ENCODE measurements around the gene SRC. TPM values are rescaled to one million over a fixed set of nuclear protein-coding genes. Genes with fewer than 3 reads are reported as not detected.

Gene SRC
- polyA plus RNA-seq, 3 donors from 2014 or later, result 0.82 to 4.1 TPM; not detected in 1

DNA sequence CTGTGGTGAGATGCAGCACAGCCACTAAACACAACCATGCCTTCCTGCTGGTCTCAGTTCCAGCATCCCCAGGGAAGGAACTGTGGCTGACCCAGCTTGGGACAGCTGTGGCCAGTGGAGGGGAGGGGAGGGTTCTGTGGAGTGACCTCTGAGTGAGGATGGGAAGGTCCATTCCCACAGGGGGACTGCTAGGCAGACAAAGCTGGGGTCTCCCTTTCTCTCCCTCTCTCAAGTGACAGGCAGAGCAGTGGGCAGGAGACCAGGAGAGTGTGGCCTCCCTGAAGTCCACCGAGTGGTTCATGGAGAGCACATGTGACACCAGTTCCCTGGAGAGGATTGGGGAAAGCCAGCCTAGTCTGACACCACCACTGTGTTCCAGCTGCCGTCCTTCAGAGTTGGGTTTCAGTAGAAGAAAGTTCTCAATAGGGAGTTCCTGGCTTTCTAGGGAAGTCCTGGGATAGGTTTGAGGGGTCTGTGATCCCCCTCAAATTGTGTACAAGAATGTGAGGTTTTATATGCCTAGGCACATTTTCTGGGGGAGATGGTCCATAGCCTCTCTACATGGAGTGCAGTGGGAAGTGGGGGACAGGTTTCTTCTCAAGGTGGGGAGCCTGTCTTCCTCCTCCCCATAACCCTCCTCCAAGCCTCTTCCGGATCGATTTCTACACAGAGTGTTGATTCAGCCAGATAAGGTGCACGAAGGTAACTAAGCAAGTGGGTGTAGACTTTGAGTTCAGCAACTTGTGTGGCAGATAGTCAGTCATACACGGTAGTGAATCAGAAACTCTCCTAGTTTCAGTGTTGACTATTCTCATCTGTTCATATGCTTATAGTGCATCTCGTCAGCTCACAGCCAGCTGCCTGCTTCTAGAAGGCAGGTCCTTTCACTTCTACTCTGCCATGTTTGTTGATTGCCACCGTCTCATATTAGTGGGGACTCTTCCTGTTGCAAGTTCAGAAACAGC is 37.6 kb upstream of the SRC start:
- Mint-ChIP-seq H3K4me3 (no peak overlapping the region), H3K9me3 (no peaks in the 10 kb centered on the region), H3K4me1 (peaks cover 3 to 6% of the 10 kb centered on the region in 2 donors), H3K27me3 (ENCODE audit: low read depth in 3 of 3) (peaks cover 0 to 3% (median 2%) of the 10 kb centered on the region in 3 donors), H3K27ac (peak overlapping the region in 1 of 6 donors; percentile 26), H3K36me3 (peaks cover 7 to 28% (median 15%) of the 10 kb centered on the region in 3 donors)
- no peak for DNase-seq

DNA sequence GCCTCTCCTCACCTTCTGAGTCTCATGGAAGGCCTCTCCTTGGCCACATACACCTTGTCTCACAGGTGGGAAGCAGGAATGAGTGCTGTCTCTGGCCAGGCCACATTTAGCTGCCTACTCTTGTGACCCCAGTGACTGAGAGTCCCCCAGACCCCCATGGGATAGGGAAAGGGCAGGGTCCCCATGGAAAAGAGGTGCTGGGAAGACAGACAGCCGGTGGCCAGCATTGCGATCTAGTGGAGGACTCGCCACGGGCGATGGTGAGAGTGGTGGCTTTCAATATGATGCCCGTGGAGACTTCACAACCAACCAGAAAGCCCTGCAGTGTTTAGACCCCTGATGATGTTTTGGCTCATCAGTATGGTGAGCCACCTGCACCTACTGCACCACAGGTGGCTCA is 36.6 kb upstream of the SRC start:
- H3K27me3 Mint-ChIP-seq (ENCODE audit: low read depth in 3 of 3), result peaks cover 0 to 2% (median 2%) of the 10 kb centered on the region in 3 donors
- no peak for DNase-seq
- no peak overlapping the region for H3K4me3 Mint-ChIP-seq
- peaks cover 4 to 28% (median 13%) of the 10 kb centered on the region in 3 donors for H3K36me3 Mint-ChIP-seq
- H3K4me1 Mint-ChIP-seq, result peaks cover 8% of the 10 kb centered on the region in 2 donors
- no peaks in the 10 kb centered on the region for H3K9me3 Mint-ChIP-seq
- H3K27ac Mint-ChIP-seq, result peak overlapping the region in 2 of 6 donors; percentile 26 to 51

DNA sequence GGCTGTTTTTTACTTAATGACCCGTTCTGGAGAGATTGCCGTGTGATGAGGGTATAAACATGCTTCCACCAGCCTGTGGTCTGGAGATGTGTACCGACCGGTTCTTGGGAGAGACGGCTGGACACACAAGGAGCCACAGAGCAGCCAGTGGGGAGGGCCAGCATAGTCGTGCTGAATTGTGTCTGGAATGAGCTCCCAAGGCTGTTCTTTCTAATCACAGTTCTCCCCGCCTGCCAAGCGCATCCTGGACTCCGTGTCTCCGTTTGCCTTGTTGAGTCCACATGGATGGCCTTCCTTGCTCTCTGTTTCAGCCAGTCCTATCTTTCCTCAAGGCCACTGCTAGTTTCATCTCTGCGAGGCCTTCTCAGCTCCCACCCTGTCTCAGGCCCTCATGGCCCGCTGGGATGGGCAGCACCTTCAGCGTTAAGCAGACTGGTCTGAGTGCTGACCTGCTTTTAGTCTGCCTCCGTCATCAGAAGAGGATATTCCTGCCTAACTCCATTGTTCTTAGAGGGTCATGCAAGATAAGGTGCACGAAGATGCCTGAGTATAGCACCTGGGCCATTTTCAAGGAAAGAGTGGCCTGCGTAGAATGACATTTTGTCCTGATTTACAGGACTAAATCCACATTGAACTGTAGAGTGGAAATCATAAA is 35.9 kb upstream of the SRC start:
- H3K27ac Mint-ChIP-seq, result peak overlapping the region in 2 of 6 donors; percentile 33 to 62
- H3K4me1 Mint-ChIP-seq, result peaks cover 15 to 16% of the 10 kb centered on the region in 2 donors
- no peak overlapping the region for H3K4me3 Mint-ChIP-seq
- H3K36me3 Mint-ChIP-seq, result peaks cover 4 to 22% (median 8%) of the 10 kb centered on the region in 3 donors
- peaks cover 0 to 2% (median 2%) of the 10 kb centered on the region in 3 donors for H3K27me3 Mint-ChIP-seq (ENCODE audit: low read depth in 3 of 3)
- H3K9me3 Mint-ChIP-seq, result no peaks in the 10 kb centered on the region
- DNase-seq, result no peak

DNA sequence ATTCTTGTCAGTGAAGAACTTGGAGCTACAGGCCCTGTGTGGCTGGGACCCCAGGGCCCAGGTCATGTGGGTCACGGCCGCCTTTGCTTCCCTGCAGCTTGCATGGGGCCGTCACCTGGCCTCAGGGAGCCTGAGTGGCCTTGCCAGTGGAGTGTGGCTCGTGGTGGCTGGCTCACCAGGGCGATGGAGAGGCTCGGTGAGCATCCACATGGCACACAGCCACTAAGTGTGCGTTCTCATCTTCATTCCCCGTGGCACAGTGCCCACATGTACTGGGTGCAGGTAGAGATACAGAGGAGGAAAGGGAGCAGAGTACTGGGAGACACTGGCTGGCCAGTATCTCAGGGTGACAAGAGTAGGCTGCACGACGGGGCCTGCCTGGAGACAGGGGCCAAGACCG is 35.0 kb upstream of the SRC start:
- H3K27ac Mint-ChIP-seq, result no peak overlapping the region
- H3K36me3 Mint-ChIP-seq, result peaks cover 4 to 22% (median 8%) of the 10 kb centered on the region in 3 donors
- H3K9me3 Mint-ChIP-seq, result no peaks in the 10 kb centered on the region
- no peak overlapping the region for H3K4me3 Mint-ChIP-seq
- peaks cover 0 to 2% (median 2%) of the 10 kb centered on the region in 3 donors for H3K27me3 Mint-ChIP-seq (ENCODE audit: low read depth in 3 of 3)
- peaks cover 23 to 25% of the 10 kb centered on the region in 2 donors for H3K4me1 Mint-ChIP-seq
- no peak for DNase-seq

DNA sequence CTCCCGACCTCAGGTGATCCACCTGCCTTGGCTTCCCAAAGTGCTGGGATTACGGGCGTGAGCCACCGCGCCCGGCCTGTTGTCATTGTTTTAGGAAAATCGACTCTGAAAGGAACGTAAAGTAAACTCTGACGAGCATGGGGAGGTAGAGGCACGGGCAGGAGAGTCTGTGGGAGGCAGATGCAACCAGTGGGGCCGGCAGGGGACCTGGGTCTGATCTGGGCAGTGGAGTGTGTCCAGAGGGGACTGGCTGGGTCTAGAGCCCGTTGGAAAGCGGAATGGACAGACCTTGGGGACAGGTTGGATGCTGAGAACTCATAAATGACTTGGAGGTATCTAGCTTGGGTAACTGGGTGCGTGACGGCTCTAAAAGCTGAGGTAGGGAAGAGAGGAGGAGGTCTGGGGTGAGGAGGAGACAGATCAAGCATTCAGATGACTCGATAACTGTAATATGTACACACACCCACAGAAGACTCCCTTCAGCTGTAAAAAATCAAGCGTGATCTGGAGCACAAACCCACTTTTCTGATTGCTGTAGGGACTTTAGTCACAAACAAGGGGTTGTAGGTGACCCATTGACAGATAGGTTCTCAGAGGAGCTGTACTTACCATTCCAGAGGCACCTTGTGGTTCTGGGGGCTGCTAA is 34.1 kb upstream of the SRC start:
- Mint-ChIP-seq H3K27ac (peak overlapping the region in 1 of 6 donors; percentile 64), H3K9me3 (no peaks in the 10 kb centered on the region), H3K4me3 (no peak overlapping the region), H3K4me1 (peaks cover 32 to 33% of the 10 kb centered on the region in 2 donors), H3K36me3 (peaks cover 8 to 27% (median 8%) of the 10 kb centered on the region in 3 donors), H3K27me3 (ENCODE audit: low read depth in 3 of 3) (peaks cover 0 to 2% (median 2%) of the 10 kb centered on the region in 3 donors)
- DNase-seq, result no peak

DNA sequence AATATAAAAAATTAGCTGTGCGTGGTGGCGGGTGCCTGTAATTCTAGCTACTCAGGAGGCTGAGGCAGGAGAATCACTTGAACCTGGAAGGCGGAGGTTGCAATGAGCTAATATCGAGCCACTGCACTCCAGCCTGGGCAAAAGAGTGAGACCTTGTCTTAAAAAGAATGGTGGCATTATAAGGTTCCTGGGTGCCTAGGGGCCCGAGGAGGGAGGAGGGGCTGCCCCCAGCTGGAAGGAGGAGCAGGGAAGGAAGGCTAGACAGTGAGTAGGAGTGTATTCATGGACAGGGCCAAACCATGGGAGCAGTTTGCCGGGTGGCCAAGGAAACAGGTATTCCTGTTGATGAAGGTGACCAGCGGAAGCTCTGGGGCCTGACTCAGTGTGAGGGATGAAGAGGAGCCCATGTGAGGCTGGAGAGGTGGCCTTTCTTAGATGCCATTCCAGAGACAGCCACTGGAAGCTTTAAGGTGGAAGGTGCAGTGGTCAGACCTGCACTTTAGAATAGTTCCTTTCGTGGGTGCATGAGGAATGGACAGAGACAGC is 32.3 kb upstream of the SRC start:
- peaks cover 0 to 2% (median 2%) of the 10 kb centered on the region in 3 donors for H3K27me3 Mint-ChIP-seq (ENCODE audit: low read depth in 3 of 3)
- peak overlapping the region in 5 of 6 donors; percentile 76 to 97 (median 91) for H3K27ac Mint-ChIP-seq
- H3K9me3 Mint-ChIP-seq, result no peaks in the 10 kb centered on the region
- H3K4me3 Mint-ChIP-seq, result no peak overlapping the region
- H3K4me1 Mint-ChIP-seq, result peaks cover 32 to 39% of the 10 kb centered on the region in 2 donors
- no peak for DNase-seq
- peaks cover 4 to 28% (median 6%) of the 10 kb centered on the region in 3 donors for H3K36me3 Mint-ChIP-seq

DNA sequence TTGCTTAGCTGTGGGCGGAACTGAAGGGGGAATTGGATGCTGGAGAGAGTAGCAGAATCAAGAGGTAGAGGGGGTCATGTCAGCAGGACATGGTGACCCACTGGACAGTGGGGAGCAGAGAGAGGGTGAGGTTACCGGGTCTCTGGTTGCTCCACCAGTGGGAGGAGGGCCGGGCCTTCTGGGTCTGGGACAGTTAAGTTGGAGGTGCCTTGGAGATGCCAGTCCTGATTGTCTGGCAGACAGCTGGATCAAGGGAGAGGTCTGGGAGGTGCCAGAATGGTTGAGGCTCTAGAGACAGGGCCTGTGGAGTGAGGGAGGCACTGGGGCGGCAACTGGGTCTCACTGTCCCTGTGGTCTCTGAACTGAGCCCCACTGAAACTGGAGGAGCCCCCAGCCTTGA is 31.8 kb upstream of the SRC start:
- DNase-seq, result no peak
- Mint-ChIP-seq H3K36me3 (peaks cover 4 to 25% (median 5%) of the 10 kb centered on the region in 3 donors), H3K27me3 (ENCODE audit: low read depth in 3 of 3) (peaks cover 0 to 2% (median 0%) of the 10 kb centered on the region in 3 donors), H3K4me3 (no peak overlapping the region), H3K27ac (peak overlapping the region in 5 of 6 donors; percentile 76 to 97 (median 91)), H3K9me3 (no peaks in the 10 kb centered on the region), H3K4me1 (peaks cover 32 to 39% of the 10 kb centered on the region in 2 donors)

DNA sequence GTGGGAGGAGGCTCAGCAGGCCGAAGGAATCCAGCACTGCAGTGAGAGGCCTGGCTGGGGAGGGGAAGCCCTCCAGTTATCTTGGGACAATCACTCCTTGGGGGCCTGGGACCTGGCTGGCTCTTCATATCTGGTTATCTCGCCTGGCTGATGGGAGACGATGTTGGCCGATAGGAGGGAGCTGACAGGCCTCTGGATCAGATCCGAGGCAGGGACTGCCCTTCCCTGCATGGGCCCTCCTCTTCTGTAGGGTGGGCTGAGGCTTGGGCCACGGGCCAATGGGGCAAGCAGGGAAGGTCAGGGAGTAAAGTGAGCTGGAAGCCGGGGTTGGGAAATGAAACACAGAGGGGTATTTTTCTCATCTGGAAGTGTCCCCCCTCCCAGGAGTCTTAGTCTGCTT is 31.3 kb upstream of the SRC start:
- Mint-ChIP-seq H3K9me3 (no peaks in the 10 kb centered on the region), H3K4me3 (no peak overlapping the region), H3K4me1 (peaks cover 32 to 39% of the 10 kb centered on the region in 2 donors), H3K36me3 (peaks cover 8 to 24% (median 10%) of the 10 kb centered on the region in 3 donors), H3K27me3 (ENCODE audit: low read depth in 3 of 3) (peaks cover 0 to 2% (median 0%) of the 10 kb centered on the region in 3 donors), H3K27ac (peak overlapping the region in 4 of 6 donors; percentile 85 to 97 (median 92))
- no peak for DNase-seq

DNA sequence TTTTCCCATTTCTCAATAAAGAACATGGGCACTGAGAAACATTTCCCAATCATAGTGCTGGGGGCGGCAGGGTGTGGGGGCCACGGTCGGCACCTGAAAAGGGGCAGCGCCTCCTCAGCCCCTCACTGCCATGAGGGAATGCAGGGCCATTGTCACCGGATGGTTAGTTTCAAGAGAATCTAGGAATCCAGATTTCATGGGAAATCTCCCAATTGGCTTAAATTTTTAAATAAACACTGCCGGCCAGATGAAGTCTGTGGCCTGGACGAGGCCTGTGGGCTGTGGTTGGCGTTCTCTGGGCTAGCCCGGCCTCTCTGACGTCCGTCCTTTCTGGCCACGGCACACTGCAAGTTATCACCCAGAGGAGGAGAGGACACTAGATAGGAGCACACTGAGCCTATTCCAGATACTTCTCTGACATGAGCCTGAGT is 30.9 kb upstream of the SRC start:
- peak overlapping the region in 5 of 6 donors; percentile 57 to 97 (median 92) for H3K27ac Mint-ChIP-seq
- H3K36me3 Mint-ChIP-seq, result peaks cover 8 to 20% (median 10%) of the 10 kb centered on the region in 3 donors
- H3K4me3 Mint-ChIP-seq, result no peak overlapping the region
- peaks cover 32 to 39% of the 10 kb centered on the region in 2 donors for H3K4me1 Mint-ChIP-seq
- H3K9me3 Mint-ChIP-seq, result no peaks in the 10 kb centered on the region
- DNase-seq, result no peak
- H3K27me3 Mint-ChIP-seq (ENCODE audit: low read depth in 3 of 3), result peaks cover 0 to 2% (median 0%) of the 10 kb centered on the region in 3 donors

DNA sequence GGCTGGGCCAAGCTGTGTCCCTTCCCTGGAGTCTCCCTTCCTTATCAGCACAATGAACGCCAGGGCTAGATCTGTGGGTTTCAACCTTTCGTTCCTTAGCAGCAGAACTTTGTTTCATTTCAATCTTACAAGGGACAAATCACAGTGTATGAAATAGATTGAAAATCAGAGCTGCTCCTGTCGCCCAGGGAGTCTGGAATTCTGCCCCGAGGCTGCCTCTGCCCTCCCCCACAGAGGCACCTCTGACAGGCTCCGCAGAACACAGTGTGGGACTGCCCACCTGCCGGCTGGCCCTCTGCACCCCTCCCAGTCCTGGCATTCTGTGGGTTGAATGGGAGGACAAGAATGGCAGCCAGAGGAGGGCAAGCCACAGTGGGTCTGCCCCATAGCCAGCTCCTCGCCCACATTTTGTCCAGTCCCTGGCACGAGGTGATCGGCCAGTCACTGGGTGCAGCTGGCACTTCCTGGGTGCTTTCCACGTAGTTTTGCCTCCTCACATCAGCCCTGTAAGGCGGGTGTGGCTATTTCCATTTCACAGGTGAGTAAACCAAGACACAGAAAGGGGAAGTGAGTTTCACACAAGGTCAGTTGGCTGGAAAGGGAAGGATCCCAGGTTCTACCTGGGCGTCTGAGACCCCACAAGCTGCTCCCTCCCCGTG is 30.4 kb upstream of the SRC start:
- Mint-ChIP-seq H3K4me3 (peak overlapping the region in 1 of 5 donors; percentile 46), H3K4me1 (peaks cover 32 to 39% of the 10 kb centered on the region in 2 donors), H3K36me3 (peaks cover 8 to 16% (median 10%) of the 10 kb centered on the region in 3 donors), H3K27ac (peak overlapping the region; percentile 57 to 97 (median 92)), H3K27me3 (ENCODE audit: low read depth in 3 of 3) (peaks cover 0 to 2% (median 0%) of the 10 kb centered on the region in 3 donors), H3K9me3 (no peaks in the 10 kb centered on the region)
- DNase-seq, result peak in 2 of 3 donors; percentile 10 to 12

DNA sequence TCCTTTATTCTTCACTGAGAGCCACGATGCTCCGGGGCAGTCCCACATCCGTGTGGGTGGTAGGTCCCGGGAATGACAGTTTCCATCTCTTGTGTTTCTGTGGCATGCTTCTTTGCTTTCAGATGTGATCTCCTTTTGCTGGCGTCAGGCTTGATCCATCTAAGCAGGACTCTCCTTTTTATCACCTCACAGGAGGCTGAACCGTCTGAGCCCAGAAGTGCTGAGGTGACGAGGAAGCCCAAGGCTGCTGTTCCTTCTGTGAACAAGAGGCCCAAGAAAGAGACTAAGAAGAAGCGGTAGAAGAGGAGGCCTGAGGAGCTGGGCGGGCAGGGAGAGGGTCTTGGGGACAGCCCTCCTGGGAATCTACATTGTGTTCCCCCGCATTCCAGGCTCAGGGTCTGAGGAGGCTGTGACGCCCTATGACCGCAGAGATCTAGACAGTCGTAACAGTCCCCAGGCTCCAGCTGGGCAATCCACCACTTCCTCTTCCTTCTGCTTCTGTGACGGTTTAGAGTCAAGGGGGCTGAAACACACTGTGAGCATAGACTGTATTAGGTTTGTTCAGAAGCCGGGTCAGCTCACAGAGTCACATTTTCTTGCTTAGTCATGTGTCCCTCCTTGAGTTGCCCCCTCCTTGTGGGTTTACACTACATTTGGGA is 29.7 kb upstream of the SRC start:
- Mint-ChIP-seq H3K4me1 (peaks cover 31 to 39% of the 10 kb centered on the region in 2 donors), H3K9me3 (no peaks in the 10 kb centered on the region), H3K36me3 (peaks cover 8 to 16% (median 10%) of the 10 kb centered on the region in 3 donors), H3K4me3 (peak overlapping the region; percentile 2 to 46 (median 31)), H3K27me3 (ENCODE audit: low read depth in 3 of 3) (peaks cover 0 to 2% (median 0%) of the 10 kb centered on the region in 3 donors), H3K27ac (peak overlapping the region; percentile 69 to 97 (median 92))
- peak; percentile 20 to 69 (median 48) for DNase-seq

DNA sequence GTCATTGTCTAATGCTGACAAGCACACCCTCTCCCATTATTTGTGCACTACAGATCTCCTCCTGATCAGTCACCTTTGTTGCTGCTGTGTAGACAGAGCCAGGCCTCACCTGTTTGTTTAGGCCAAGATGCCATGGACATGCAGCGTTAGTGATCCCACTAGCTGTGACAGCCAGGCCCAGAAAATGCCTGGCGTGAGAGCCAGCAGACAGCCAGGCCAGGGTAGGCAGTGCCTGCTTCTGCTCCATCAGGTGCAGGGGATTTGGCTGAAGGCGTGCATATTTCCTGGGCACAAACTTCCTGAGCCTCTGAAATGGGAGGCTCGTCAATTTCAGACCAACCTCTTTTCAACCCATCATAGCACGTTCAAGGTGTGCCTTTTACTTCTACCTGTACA is 29.2 kb upstream of the SRC start:
- peaks cover 8 to 16% (median 10%) of the 10 kb centered on the region in 3 donors for H3K36me3 Mint-ChIP-seq

More for the DNA sequence above, 29.2 kb upstream of the SRC start:
- no peak for DNase-seq
- Mint-ChIP-seq H3K4me1 (peaks cover 31 to 39% of the 10 kb centered on the region in 2 donors), H3K27me3 (ENCODE audit: low read depth in 3 of 3) (peaks cover 0 to 1% (median 0%) of the 10 kb centered on the region in 3 donors), H3K27ac (peak overlapping the region; percentile 69 to 97 (median 92)), H3K4me3 (peak overlapping the region in 1 of 5 donors; percentile 46), H3K9me3 (no peaks in the 10 kb centered on the region)
